ENCODE measurements around the gene HMX2. TPM values are rescaled to one million over a fixed set of nuclear protein-coding genes. Genes with fewer than 3 reads are reported as not detected.
A peak's percentile ranks its signal among the peaks of the same experiment; 100 is the strongest.

HMX2 gene
- total and polyA plus RNA-seq, 2 of the 8 experiments (the other 6 are each of a cell fraction or from before 2014, with no cell fraction given) = 2.0 to 2.7 TPM

GRCh38 chr10:123117644-123118417, 30.1 kb upstream of the HMX2 start (continued):
- TF ChIP-seq ATF3 (IDR thresholded peaks at IDR 0.05; ENCODE audit: insufficient read depth, low read depth, low read length) = no peak
- TF ChIP-seq TAF7 (optimal IDR thresholded peaks at IDR 0.05; ENCODE audit: borderline replicate concordance, low read depth, low read length) = no peak
- TF ChIP-seq, protein P1, sequence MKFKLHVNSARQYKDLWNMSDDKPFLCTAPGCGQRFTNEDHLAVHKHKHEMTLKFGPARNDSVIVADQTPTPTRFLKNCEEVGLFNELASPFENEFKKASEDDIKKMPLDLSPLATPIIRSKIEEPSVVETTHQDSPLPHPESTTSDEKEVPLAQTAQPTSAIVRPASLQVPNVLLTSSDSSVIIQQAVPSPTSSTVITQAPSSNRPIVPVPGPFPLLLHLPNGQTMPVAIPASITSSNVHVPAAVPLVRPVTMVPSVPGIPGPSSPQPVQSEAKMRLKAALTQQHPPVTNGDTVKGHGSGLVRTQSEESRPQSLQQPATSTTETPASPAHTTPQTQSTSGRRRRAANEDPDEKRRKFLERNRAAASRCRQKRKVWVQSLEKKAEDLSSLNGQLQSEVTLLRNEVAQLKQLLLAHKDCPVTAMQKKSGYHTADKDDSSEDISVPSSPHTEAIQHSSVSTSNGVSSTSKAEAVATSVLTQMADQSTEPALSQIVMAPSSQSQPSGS (IDR thresholded peaks at IDR 0.05; ENCODE audit: low read length) = no peak
- peak; percentile 27 to 45; a peak in 3 of 4 replicates for TF ChIP-seq RAD21 (IDR thresholded peaks at IDR 0.05 in 1 of 2, conservative IDR thresholded peaks at IDR 0.05 in 1 of 2; ENCODE audit: low read depth in 2 of 2, low read length in 2 of 2)
- peak; percentile 73; the same call in 1 of the 2 replicates for TF ChIP-seq TCF12 (IDR thresholded peaks at IDR 0.05; ENCODE audit: low read depth, low read length)
- TF ChIP-seq HDAC6 (IDR thresholded peaks at IDR 0.05; ENCODE audit: low read depth, low read length) = no peak
- no peak for TF ChIP-seq KDM5A (IDR thresholded peaks at IDR 0.05; ENCODE audit: low read length)
- no peak for TF ChIP-seq SUZ12 (IDR thresholded peaks at IDR 0.05; ENCODE audit: low read length)
